M059J (cell line): ENCODE results near the gene HLA-DMA. TPM values are rescaled to one million over a fixed set of nuclear protein-coding genes. Genes with fewer than 3 reads are reported as not detected.
A peak's percentile ranks its signal among the peaks of the same experiment; 100 is the strongest.
"Not testable (repeated sequence)": the region's sequence is repeated elsewhere in the genome, so short reads cannot be mapped to it uniquely, and the experiment has no call there.

ENCODE experiments used
- DNase-seq: peaks from one replicate; pipeline ENCODE4 v3.0.0-alpha.2; 2012; ENCODE audit warnings: low read depth
- total RNA-seq: library from RNA; depleted of rRNA; stranded (reverse); fragments of >200 nt; shearing (Covaris generic); gene quantifications from 2 replicates; pipeline ENCODE4 v1.2.3, GENCODE V29; 2014

Gene HLA-DMA
- total RNA-seq, 1 experiment from 2014 or later: 12.3 TPM

DNA sequence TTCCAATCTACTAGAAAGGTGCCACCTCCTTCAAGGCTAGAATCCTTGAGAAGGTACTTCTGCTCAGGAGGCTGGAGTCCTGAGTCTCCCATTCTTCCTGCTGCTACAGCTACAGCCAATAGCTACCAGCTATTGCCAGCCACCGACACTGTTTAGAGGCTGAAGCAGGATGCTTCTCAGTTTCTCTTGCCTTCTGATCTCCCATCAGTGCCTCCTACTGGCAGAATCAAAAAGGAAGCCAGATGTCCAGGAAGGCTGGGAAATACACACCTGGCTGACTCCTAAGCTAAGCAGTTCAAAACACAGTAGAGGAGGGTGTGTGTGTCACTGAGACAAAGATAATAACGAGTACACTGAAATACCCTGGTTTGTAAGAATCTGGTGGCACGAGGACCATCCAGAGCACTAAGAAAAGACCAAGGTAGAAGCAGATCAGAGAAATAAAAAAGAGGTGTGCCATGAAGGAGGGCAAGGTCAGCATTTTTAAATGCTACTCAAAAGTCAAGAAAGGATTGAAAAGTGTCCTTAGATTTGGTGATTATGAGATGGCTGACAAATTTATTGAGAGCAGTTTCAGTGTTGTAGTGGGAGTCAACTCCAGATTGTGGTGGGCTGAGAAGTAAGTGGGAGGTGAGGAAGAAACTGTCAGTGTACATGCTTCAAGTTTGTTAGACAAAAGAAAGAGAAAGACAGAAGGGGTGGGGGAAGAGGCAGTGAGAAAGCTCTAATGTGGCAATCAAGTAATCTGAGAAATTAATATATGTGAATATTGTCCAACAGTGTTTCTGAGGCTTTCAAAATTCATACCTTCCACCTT is 2.3 kb upstream of the HLA-DMA start:
- peak; percentile 37 for DNase-seq

DNA sequence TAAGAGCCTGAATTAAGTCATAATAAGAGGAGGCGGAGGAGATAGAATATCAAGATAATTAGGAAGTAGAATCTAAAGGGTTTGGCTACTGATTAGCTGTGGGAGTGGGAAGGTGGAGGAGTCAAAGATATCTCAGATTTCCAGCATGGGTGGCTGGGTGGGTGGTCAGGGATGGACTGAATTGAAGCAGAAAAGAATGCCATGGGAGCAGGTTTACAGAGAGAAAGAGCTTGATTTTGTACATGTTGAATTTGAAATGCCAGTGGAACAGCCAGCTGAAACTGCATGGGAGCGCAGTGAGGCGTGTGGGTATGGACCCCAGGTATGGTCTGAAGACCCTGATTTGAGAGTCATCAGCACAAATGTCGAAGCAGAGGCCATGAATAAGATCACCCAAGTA is 1.4 kb upstream of the HLA-DMA start:
- no peak for DNase-seq

DNA sequence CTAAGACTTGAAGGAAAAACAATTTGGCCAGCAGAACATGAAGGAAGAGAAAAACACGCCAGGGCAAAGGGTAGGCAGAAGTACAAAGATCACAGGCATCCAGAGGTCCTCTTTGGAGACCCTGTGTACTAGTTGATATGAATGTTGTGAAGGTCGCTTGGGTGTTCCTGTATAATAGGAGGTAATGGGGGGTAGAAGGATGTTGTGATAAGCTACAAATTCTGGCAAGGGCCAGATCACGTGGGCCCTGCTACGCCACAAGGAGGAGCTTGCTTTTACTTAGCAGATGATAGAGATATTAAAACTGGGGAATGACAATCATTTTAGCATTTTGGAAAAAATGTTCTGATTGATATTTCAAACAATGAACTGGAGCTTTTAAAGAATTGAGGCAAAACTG is 878 bp upstream of the HLA-DMA start:
- DNase-seq: no peak

GRCh38 chr6:32950449-32950848 is 2.4 kb downstream of the HLA-DMA start:
- DNase-seq: no peak

DNA sequence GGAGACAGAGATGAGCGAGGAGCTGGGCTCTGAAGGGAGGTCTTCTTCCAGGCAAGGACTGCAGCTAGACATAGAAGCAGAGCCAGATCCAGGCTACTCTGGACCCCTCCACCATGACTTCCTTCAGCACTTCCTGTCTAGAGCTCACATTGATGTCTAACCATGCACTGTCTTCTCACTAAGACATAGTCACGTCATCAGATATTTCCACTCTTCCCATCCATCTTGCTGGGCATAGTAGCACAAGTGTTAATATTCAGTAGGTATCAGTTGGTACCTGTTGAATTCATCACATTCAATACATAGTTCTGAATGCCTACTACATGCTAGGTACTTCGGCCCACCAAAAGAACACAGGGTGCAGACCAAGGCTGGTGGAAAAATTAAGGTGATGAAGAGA is 2.9 kb downstream of the HLA-DMA start:
- no peak for DNase-seq

DNA sequence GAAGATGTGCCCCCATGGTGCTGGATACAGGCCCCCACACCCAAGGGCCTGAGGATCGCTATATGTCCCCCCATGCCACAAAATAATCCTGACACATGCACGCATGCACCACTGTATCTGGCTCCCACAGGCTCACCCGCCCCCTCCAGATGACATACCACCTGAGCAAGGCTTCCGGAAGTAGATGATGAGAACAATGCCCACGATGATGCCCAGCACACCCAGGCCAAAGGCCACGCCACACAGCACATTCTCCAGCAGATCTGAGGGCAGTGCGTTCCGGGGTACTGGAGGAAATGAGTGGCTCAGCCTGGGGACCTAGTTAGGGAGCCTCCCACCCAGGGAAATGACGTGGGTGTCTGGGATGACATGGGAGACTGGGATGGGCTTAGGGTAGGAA is 3.8 kb downstream of the HLA-DMA start:
- no peak for DNase-seq

- peak; percentile 81 for DNase-seq
Observed at GRCh38 chr6:32947552-32948465, 5.1 kb downstream of the HLA-DMA start.

DNA sequence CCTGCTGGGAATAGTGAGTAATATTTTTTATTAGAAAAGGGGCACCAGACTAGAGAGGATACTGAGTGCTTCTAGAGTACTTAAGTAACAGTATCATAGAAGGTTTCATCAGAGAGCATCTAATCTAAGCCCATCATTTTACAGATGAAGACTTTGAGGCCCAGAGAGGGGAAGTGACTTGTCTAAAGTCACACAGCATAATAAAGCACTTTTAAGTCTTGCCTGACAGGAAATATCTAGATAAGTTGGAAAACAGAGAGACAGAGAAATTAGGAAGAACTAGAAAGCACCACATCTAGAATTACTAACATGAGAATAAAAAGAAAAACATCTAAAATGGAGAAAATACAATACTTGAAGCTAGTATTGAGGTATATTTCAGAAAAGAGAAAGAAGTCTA is 6.0 kb downstream of the HLA-DMA start:
- DNase-seq: no peak

DNA sequence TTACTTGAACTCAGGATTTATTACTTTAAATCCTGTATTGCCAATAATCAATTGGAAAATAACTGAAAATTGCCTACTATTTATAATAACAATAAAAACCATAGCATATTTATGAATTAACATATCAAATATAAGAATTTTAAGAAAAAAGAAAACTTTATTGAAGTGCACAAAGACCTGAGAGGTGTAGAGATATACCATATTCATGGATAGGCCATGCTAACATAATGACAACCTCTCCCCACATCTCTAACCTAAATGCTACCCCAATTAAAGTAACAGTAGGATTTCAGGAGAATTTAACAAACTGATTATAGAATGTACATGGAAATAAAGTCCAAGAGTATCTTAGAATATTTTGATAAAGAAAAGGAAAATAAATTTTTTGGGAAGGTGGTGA is 6.9 kb downstream of the HLA-DMA start:
- no peak for DNase-seq

DNA sequence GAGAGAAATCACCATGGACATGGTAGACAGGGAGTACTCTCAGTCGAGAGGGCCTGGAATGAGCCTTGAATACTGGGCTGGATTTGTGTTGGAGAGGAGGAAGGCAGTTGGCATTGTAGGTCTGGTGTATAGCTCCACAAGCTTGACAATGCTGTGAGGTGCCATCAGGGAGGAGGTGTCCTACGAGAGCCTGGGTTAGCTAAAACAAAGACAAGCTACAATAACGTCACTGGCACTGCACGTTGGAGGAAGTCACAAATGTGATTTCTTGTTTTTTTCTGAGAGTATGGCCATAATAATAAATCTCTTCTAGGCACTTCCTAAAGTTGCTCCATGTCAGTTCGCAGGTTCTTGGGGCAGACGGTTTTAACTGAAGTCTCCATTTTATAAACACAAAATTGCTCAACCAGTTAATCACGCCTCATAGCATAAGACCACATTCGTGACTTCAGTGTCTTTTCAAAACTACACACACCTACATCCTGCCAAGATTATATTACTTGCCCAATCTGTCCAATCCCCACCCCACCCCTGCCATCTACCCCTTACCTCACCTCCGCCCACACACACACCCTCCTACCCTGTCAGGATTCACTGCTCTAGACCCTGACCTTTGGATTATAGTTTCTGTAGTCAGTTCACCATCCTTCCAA is 7.7 kb downstream of the HLA-DMA start:
- peak; percentile 85 for DNase-seq

DNA sequence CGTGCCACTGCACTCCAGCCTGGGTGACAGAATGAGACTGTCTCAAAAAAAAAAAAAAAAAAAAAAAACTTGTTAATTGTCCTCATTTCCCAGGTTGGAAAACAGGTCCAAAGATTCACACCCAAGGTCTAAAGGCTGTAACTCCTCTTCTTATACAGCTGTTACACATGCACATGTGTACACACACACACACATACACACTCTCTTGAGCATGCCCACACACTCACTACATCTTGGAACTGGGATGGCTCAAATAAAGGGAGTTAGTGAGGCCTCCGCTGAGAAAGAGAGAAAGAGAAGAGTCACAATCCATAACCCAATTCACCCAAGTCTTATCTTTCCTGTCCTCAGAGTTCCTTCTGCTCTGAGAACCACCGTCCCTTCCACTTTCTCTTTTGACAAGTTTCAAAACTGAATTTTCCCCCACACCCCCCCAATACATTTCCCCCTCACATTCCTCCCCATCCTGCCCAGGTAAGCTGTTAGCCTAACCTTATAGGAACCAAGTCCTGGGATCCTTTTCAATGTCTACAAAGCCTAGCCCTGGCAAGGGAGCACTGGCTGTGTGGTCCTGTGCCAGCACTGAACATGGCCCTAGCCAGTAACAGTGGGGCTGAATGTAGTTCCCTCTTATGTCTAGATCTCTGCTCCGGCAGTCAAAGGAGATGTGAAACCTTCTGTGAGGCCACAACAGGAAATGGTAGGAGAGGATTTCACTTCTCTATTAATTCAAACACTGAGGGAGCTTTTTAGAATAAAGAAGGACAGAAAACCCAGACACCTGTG is 8.8 kb downstream of the HLA-DMA start:
- no peak for DNase-seq

- not testable (repeated sequence) for DNase-seq
Observed at GRCh38 chr6:32942555-32943123, 10.3 kb downstream of the HLA-DMA start.

GRCh38 chr6:32941214-32941768 is 11.6 kb downstream of the HLA-DMA start:
- DNase-seq: no peak

DNA sequence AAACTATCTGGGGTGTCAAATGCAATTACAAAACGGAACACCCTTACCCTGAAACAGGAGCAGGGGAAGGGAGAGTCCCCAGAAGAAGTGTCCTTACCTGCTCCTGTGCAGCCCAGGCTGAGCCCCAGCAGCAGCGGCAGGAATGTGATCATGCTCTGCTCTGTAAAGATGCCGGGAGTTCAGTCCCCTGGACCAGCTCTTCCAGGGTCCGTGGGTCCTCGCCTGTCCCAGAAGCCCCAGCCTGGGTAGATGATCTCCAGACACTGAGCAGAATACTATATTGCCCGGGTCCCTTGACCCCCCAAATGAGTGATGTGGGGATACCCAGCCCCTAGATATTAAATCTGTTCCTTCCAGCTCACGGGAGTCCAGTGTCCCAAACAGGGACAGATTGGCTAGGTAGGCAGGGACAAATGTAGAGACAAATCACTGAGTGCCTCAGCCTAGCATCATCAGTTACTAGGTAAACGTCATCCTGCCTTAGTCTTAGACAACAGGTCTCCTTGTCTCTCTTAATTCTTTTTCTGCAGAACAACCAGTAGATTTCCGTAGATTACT is 12.2 kb downstream of the HLA-DMA start, which contains the start of gene HLA-DMB:
TSS of gene HLA-DMB (minus strand) at position 373 of the 558 bp plus-strand sequence. CDS start at position 152, 221 bp downstream.
- peak; percentile 91 for DNase-seq

DNA sequence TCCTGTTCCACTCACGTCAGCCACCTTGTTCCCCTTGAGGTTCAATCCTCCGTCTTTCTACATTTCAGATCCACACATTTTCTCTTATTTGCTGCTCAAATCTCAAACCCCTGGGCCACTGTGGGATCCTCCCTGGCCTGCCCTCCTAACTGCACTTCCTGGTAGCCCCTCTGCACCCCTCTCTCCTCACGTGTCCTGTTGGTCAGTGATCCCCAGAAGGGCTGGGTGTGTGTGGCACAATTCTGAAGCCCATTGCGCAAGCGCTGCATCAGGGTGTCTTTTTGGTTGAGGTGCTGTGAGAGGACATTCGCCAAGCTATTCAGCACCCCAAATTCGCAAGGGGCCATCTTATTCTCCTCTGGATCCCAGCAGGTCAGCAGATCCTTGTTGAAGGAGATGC is 14.4 kb downstream of the HLA-DMA start:
- DNase-seq: no peak

- no peak for DNase-seq
Observed at GRCh38 chr6:32937230-32937633, 15.7 kb downstream of the HLA-DMA start.

DNA sequence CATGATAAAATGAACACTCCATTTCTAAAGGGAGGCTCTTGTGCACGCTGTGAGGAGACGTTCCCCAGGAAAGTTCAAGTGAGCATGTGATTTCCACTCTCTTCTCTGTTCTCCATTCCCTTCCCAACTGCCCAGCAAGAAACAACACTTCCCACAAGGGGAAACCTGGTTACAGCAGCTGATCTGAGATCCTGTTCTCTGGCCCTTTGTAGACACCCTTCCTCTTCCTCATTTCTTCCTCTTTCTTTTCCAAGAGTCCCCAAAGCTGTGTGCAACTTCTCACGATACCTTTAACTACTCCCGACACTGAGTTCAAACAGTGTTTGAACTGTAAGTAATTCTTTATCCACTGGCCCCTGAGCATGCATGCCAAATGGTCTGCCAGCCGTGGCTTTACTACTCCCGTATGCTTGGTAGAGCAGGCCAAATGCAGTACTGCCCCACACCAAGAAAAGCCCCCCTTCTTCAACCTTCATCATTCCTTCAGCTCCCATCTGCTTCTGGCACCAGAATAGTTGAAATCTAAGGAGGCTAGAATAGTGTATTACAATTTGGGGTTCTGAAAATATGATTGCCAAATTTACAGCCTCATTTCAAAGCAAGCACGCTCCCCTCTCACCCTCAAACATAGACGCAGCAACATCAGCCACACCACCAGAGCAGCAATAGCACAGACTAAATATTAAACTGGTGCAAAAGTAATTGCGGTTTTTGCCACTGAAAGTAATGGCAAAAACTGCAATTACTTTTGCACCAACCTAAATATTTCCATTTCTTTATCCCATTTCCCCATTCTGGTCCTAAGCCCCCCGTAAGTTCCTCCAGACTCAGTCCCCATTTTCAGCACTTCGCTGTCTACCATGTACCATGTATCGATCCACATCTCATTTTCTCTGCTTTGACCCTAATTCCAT is 16.4 kb downstream of the HLA-DMA start:
- DNase-seq: no peak

GRCh38 chr6:32935551-32936238 is 17.2 kb downstream of the HLA-DMA start:
- DNase-seq: no peak

- DNase-seq: peak; percentile 79
Observed at GRCh38 chr6:32933661-32934085, 19.2 kb downstream of the HLA-DMA start.
